ENCODE measurements around the gene FCRL2. TPM values are rescaled to one million over a fixed set of nuclear protein-coding genes. Genes with fewer than 3 reads are reported as not detected.

FCRL2 gene
- total RNA-seq: not detected in 2 replicates

GRCh38 chr1:157776971-157777391, at the start of gene FCRL2:
FCRL2 (minus strand) TSS chr1:157777132; CDS start chr1:157777073, 59 bp downstream.

GRCh38 chr1:157819896-157820295, 43.0 kb upstream of the FCRL2 start, which contains the start of gene FCRL1:
FCRL1 (minus strand) TSS chr1:157820120; CDS start chr1:157820037, 83 bp downstream.

GRCh38 chr1:157700732-157701131, 76.2 kb downstream of the FCRL2 start, which contains the start of gene FCRL3:
FCRL3 (minus strand) TSS chr1:157700769; CDS start chr1:157700489, 280 bp downstream.

Other genes with a start within 250 kb of the FCRL2 start
- not detected in 2 replicates for gene FCRL5, start 224.6 kb downstream of the FCRL2 start, total RNA-seq
- not detected in 2 replicates for gene FCRL4, start 179.0 kb downstream of the FCRL2 start, total RNA-seq
- not detected in 2 replicates for gene FCRL3, start 76.4 kb downstream of the FCRL2 start, total RNA-seq
- not detected in 2 replicates for gene FCRL1, start 43.0 kb upstream of the FCRL2 start, total RNA-seq
- gene CD5L, start 64.7 kb upstream of the FCRL2 start, total RNA-seq: not detected in 2 replicates
- gene KIRREL1, start 216.5 kb upstream of the FCRL2 start, total RNA-seq: 22.6 and 22.9 TPM in 2 replicates